Progenitor cell of endocrine pancreas (in vitro differentiated cells): ENCODE results near the gene PNMA6E. TPM values are rescaled to one million over a fixed set of nuclear protein-coding genes. Genes with fewer than 3 reads are reported as not detected.

Source experiments
- DNase-seq: peaks from one replicate; pipeline ENCODE4 v3.0.0; 2021; ENCODE audit warnings: low spot score; ENCODE audit not compliant: unreplicated experiment
- H3K27ac Mint-ChIP-seq: 2 replicates; pipeline ENCODE4 v1.8.0; 2021; ENCODE audit warnings: mild to moderate bottlenecking, moderate library complexity, mixed read lengths
- H3K27me3 Mint-ChIP-seq: 2 replicates; pipeline ENCODE4 v1.8.0; 2021; ENCODE audit warnings: mixed read lengths
- H3K36me3 Mint-ChIP-seq: 2 replicates; pipeline ENCODE4 v1.8.0; 2022; ENCODE audit warnings: mixed read lengths; ENCODE audit not compliant: insufficient read depth
- H3K4me1 Mint-ChIP-seq: 2 replicates; pipeline ENCODE4 v1.8.0; 2021; ENCODE audit warnings: low read depth, mixed read lengths
- H3K4me3 Mint-ChIP-seq: 2 replicates; pipeline ENCODE4 v1.8.0; 2021; ENCODE audit warnings: low read depth, mild to moderate bottlenecking, moderate library complexity, mixed read lengths
- H3K9me3 Mint-ChIP-seq: 2 replicates; pipeline ENCODE4 v1.8.0; 2021; ENCODE audit warnings: low read depth, mixed read lengths
- total RNA-seq: library from RNA; stranded (reverse); gene quantifications from 2 replicates; pipeline ENCODE4 v1.2.1, GENCODE V29; 2021
- TF ChIP-seq, protein P1 (sequence below): fragments of 200-600 bp; sonication (generic); IDR thresholded peaks from one replicate; pipeline ENCODE4 v1.5.0; 2021; ENCODE audit warnings: antibody characterized with exemption, mild to moderate bottlenecking; ENCODE audit not compliant: unreplicated experiment

The PNMA6E gene
- total RNA-seq, 1 donor from 2014 or later = not detected

DNA sequence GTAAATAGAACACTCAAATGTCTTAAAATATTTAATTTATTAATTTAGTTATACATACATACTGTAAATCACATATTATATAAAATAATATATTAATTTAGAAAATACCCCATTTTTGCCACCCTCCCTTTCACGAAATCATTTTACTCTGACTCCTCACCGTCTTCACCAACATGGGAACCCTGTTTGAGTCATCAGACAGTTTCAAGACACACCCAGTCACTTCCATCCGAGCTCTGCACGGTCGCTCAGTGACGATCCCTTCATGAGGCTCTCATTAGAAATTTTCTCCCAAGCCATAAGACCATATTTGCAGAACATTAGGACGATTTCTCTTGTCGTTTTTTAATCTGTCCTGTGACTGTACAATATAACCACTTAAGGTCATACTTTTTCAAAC is 52.7 kb downstream of the PNMA6E start:
- no peak overlapping the region for H3K27ac Mint-ChIP-seq
- no peak overlapping the region for H3K4me3 Mint-ChIP-seq
- H3K4me1 Mint-ChIP-seq = no peaks in the 10 kb centered on the region
- no peaks in the 10 kb centered on the region for H3K27me3 Mint-ChIP-seq
- TF ChIP-seq, protein P1, sequence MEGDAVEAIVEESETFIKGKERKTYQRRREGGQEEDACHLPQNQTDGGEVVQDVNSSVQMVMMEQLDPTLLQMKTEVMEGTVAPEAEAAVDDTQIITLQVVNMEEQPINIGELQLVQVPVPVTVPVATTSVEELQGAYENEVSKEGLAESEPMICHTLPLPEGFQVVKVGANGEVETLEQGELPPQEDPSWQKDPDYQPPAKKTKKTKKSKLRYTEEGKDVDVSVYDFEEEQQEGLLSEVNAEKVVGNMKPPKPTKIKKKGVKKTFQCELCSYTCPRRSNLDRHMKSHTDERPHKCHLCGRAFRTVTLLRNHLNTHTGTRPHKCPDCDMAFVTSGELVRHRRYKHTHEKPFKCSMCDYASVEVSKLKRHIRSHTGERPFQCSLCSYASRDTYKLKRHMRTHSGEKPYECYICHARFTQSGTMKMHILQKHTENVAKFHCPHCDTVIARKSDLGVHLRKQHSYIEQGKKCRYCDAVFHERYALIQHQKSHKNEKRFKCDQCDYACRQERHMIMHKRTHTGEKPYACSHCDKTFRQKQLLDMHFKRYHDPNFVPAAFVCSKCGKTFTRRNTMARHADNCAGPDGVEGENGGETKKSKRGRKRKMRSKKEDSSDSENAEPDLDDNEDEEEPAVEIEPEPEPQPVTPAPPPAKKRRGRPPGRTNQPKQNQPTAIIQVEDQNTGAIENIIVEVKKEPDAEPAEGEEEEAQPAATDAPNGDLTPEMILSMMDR = no peak
- peaks cover 17% of the 10 kb centered on the region for H3K36me3 Mint-ChIP-seq
- H3K9me3 Mint-ChIP-seq = peaks cover 10% of the 10 kb centered on the region
- no peak for DNase-seq

DNA sequence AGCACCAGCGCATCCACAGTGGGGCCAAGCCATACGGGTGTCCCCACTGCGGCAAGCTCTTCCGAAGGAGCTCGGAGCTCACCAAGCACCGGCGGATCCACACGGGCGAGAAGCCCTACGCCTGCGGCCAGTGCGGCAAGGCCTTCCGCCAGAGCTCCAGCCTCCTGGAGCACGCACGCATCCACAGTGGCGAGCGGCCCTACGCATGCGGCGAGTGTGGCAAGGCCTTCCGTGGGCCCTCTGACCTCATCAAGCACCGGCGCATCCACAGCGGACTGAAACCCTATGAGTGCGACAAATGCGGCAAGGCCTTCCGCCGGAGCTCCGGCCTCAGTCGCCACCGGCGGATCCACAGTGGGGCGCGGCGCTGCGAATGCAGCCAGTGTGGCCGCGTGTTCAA is 53.6 kb downstream of the PNMA6E start:
- Mint-ChIP-seq H3K4me3 (no peak overlapping the region), H3K9me3 (peaks cover 13% of the 10 kb centered on the region), H3K4me1 (no peaks in the 10 kb centered on the region), H3K27me3 (no peaks in the 10 kb centered on the region), H3K27ac (no peak overlapping the region), H3K36me3 (peaks cover 18% of the 10 kb centered on the region)
- no peak for DNase-seq
- TF ChIP-seq, protein P1 = no peak

Other genes with a start within 250 kb of the PNMA6E start
- not detected in 2 replicates for gene MAGEA1, start 222.1 kb downstream of the PNMA6E start, total RNA-seq
- gene PNMA6F, start 79.6 kb downstream of the PNMA6E start, total RNA-seq = not detected in 2 replicates
- 11.9 and 12.2 TPM in 2 replicates for gene ZNF275, start 67.2 kb downstream of the PNMA6E start, total RNA-seq
- 0.38 TPM in 2 replicates for gene ZFP92, start 10.1 kb upstream of the PNMA6E start, total RNA-seq
- gene TREX2, start 44.7 kb upstream of the PNMA6E start, total RNA-seq = 0.24 and 0.41 TPM in 2 replicates
- gene HAUS7, start 69.2 kb upstream of the PNMA6E start, total RNA-seq = 22.3 and 22.9 TPM in 2 replicates
- 0.98 and 1.1 TPM in 2 replicates for gene BGN, start 93.6 kb upstream of the PNMA6E start, total RNA-seq
- gene ATP2B3, start 116.3 kb upstream of the PNMA6E start, total RNA-seq = 0.11 and 0.60 TPM in 2 replicates
- 19.1 and 19.2 TPM in 2 replicates for gene CCNQ, start 197.8 kb upstream of the PNMA6E start, total RNA-seq
- 35.7 and 36.5 TPM in 2 replicates for gene DUSP9, start 245.9 kb upstream of the PNMA6E start, total RNA-seq